Stimulated activated memory B cell treated with anti-CD40 and anti-IgM and Interleukin-4, amounts not matched to agents 10 μg/mL and 1 μg/mL and 100 μg/mL, for 72 hours (primary cell): ENCODE results near the gene IGSF8.

Experiments
- ATAC-seq: fragments of 150-1000 bp; cut with Tn5 transposase; 2 replicates; pipeline ENCODE4 v1.10.0; 2021
- H3K27ac Mint-ChIP-seq: one replicate; pipeline ENCODE4 v1.8.0; 2022; ENCODE audit warnings: mild to moderate bottlenecking, mixed read lengths
- H3K27me3 Mint-ChIP-seq: one replicate; pipeline ENCODE4 v1.8.0; 2022; ENCODE audit warnings: mixed read lengths
- H3K36me3 Mint-ChIP-seq: one replicate; pipeline ENCODE4 v1.8.0; 2022; ENCODE audit warnings: mixed read lengths
- H3K4me1 Mint-ChIP-seq: one replicate; pipeline ENCODE4 v1.8.0; 2022; ENCODE audit warnings: mixed read lengths
- H3K4me3 Mint-ChIP-seq: one replicate; pipeline ENCODE4 v1.8.0; 2022; ENCODE audit warnings: mild to moderate bottlenecking, moderate library complexity, mixed read lengths
- H3K9me3 Mint-ChIP-seq: one replicate; pipeline ENCODE4 v1.8.0; 2022; ENCODE audit warnings: mixed read lengths

The IGSF8 gene

GRCh38 chr1:160097911-160098851 is at the start of gene IGSF8:
Gene IGSF8, minus strand, starts transcription at chr1:160098619. Its CDS starts 147 bp downstream, at chr1:160098472.
- no peaks in the 10 kb centered on the region for H3K9me3 Mint-ChIP-seq
- H3K27ac Mint-ChIP-seq = peak within 1 kb of the TSS; percentile 84
- peaks cover 12% of the 10 kb centered on the region for H3K36me3 Mint-ChIP-seq
- peak; percentile 77 for ATAC-seq
- peak within 1 kb of the TSS; percentile 87 for H3K4me3 Mint-ChIP-seq
- H3K27me3 Mint-ChIP-seq = no peaks in the 10 kb centered on the region
- peaks cover 51% of the 10 kb centered on the region for H3K4me1 Mint-ChIP-seq

- Mint-ChIP-seq H3K36me3 (no peaks in the 10 kb centered on the region), H3K27me3 (peaks cover 23% of the 10 kb centered on the region), H3K4me1 (peaks cover 6% of the 10 kb centered on the region), H3K4me3 (no peak overlapping the region), H3K27ac (no peak overlapping the region), H3K9me3 (no peaks in the 10 kb centered on the region)
- no peak for ATAC-seq
Measured at GRCh38 chr1:160148121-160148520, 49.7 kb upstream of the IGSF8 start.

- no peak overlapping the region for H3K4me3 Mint-ChIP-seq
- H3K36me3 Mint-ChIP-seq = no peaks in the 10 kb centered on the region
- H3K27me3 Mint-ChIP-seq = peaks cover 24% of the 10 kb centered on the region
- peaks cover 6% of the 10 kb centered on the region for H3K4me1 Mint-ChIP-seq
- H3K9me3 Mint-ChIP-seq = no peaks in the 10 kb centered on the region
- H3K27ac Mint-ChIP-seq = no peak overlapping the region
- ATAC-seq = no peak
Measured at GRCh38 chr1:160146107-160146506, 47.7 kb upstream of the IGSF8 start.

- peaks cover 36% of the 10 kb centered on the region for H3K27me3 Mint-ChIP-seq
- no peaks in the 10 kb centered on the region for H3K9me3 Mint-ChIP-seq
- H3K4me3 Mint-ChIP-seq = no peak overlapping the region
- no peak for ATAC-seq
- H3K36me3 Mint-ChIP-seq = no peaks in the 10 kb centered on the region
- peaks cover 6% of the 10 kb centered on the region for H3K4me1 Mint-ChIP-seq
- no peak overlapping the region for H3K27ac Mint-ChIP-seq
Measured at GRCh38 chr1:160144921-160145320, 46.5 kb upstream of the IGSF8 start.

GRCh38 chr1:160143695-160144094 is 45.3 kb upstream of the IGSF8 start:
- ATAC-seq = no peak
- H3K27me3 Mint-ChIP-seq = peaks cover 44% of the 10 kb centered on the region
- no peaks in the 10 kb centered on the region for H3K9me3 Mint-ChIP-seq
- no peak overlapping the region for H3K27ac Mint-ChIP-seq
- H3K36me3 Mint-ChIP-seq = no peaks in the 10 kb centered on the region
- H3K4me3 Mint-ChIP-seq = no peak overlapping the region
- peaks cover 1% of the 10 kb centered on the region for H3K4me1 Mint-ChIP-seq

- Mint-ChIP-seq H3K27ac (no peak overlapping the region), H3K4me1 (no peaks in the 10 kb centered on the region), H3K4me3 (no peak overlapping the region), H3K27me3 (peaks cover 45% of the 10 kb centered on the region), H3K9me3 (no peaks in the 10 kb centered on the region), H3K36me3 (no peaks in the 10 kb centered on the region)
- ATAC-seq = no peak
Measured at GRCh38 chr1:160139840-160140239, 41.4 kb upstream of the IGSF8 start.

GRCh38 chr1:160137216-160137862 is 38.9 kb upstream of the IGSF8 start:
- Mint-ChIP-seq H3K27ac (no peak overlapping the region), H3K27me3 (peaks cover 52% of the 10 kb centered on the region)
- no peak for ATAC-seq

GRCh38 chr1:160136926-160137200 is 38.4 kb upstream of the IGSF8 start:
- peaks cover 47% of the 10 kb centered on the region for H3K27me3 Mint-ChIP-seq
- no peak overlapping the region for H3K27ac Mint-ChIP-seq
- H3K36me3 Mint-ChIP-seq = no peaks in the 10 kb centered on the region

More at GRCh38 chr1:160137216-160137862, 38.9 kb upstream of the IGSF8 start:
- no peak overlapping the region for H3K4me3 Mint-ChIP-seq
- no peaks in the 10 kb centered on the region for H3K36me3 Mint-ChIP-seq
- H3K9me3 Mint-ChIP-seq = no peaks in the 10 kb centered on the region
- no peaks in the 10 kb centered on the region for H3K4me1 Mint-ChIP-seq

GRCh38 chr1:160136121-160136925 is 37.9 kb upstream of the IGSF8 start:
- H3K4me1 Mint-ChIP-seq = no peaks in the 10 kb centered on the region
- no peak overlapping the region for H3K27ac Mint-ChIP-seq
- H3K27me3 Mint-ChIP-seq = peaks cover 41% of the 10 kb centered on the region
- no peak overlapping the region for H3K4me3 Mint-ChIP-seq
- H3K36me3 Mint-ChIP-seq = no peaks in the 10 kb centered on the region
- H3K9me3 Mint-ChIP-seq = no peaks in the 10 kb centered on the region
- ATAC-seq = no peak

More at GRCh38 chr1:160136926-160137200, 38.4 kb upstream of the IGSF8 start:
- no peak for ATAC-seq
- no peaks in the 10 kb centered on the region for H3K9me3 Mint-ChIP-seq
- H3K4me3 Mint-ChIP-seq = no peak overlapping the region
- no peaks in the 10 kb centered on the region for H3K4me1 Mint-ChIP-seq

GRCh38 chr1:160134791-160135572 is 36.6 kb upstream of the IGSF8 start:
- no peaks in the 10 kb centered on the region for H3K9me3 Mint-ChIP-seq
- H3K36me3 Mint-ChIP-seq = no peaks in the 10 kb centered on the region
- peaks cover 37% of the 10 kb centered on the region for H3K27me3 Mint-ChIP-seq
- no peak overlapping the region for H3K27ac Mint-ChIP-seq
- ATAC-seq = no peak
- H3K4me3 Mint-ChIP-seq = no peak overlapping the region
- H3K4me1 Mint-ChIP-seq = no peaks in the 10 kb centered on the region

- no peak for ATAC-seq
Measured at GRCh38 chr1:160133990-160134770, 35.8 kb upstream of the IGSF8 start.

GRCh38 chr1:160131803-160132565 is 33.6 kb upstream of the IGSF8 start:
- Mint-ChIP-seq H3K4me1 (no peaks in the 10 kb centered on the region), H3K9me3 (no peaks in the 10 kb centered on the region), H3K36me3 (no peaks in the 10 kb centered on the region), H3K27ac (no peak overlapping the region), H3K27me3 (peaks cover 29% of the 10 kb centered on the region), H3K4me3 (no peak overlapping the region)
- no peak for ATAC-seq

More at GRCh38 chr1:160133990-160134770, 35.8 kb upstream of the IGSF8 start:
- no peak overlapping the region for H3K27ac Mint-ChIP-seq
- H3K36me3 Mint-ChIP-seq = no peaks in the 10 kb centered on the region
- peaks cover 29% of the 10 kb centered on the region for H3K27me3 Mint-ChIP-seq
- no peaks in the 10 kb centered on the region for H3K9me3 Mint-ChIP-seq
- no peak overlapping the region for H3K4me3 Mint-ChIP-seq
- H3K4me1 Mint-ChIP-seq = no peaks in the 10 kb centered on the region

- H3K9me3 Mint-ChIP-seq = no peaks in the 10 kb centered on the region
- ATAC-seq = no peak
- H3K27ac Mint-ChIP-seq = no peak overlapping the region
- no peaks in the 10 kb centered on the region for H3K36me3 Mint-ChIP-seq
- peaks cover 29% of the 10 kb centered on the region for H3K27me3 Mint-ChIP-seq
- H3K4me1 Mint-ChIP-seq = no peaks in the 10 kb centered on the region
- no peak overlapping the region for H3K4me3 Mint-ChIP-seq
Measured at GRCh38 chr1:160130939-160131338, 32.5 kb upstream of the IGSF8 start.
